ENCODE measurements around the gene NKTR.

The NKTR gene

DNA sequence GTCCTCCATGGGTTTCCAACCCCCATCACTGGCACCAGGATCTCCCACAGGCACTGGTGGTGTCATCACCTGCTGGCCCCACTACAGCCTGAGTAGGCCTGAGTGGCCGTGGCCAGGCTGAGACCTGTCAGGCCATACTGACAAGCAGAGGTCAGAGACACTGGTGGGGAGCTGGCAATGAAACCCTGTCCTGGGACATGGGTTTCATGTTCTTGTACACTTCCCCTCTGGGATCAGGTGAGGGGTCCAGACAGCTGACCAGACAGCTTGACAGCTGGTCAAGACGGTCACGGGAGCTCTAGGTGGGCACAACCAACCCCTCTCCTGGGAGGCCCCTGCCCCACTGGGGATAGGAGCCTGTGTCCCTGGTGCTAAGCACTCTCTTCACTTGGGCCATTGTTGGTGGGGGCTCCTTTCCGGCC is 66.1 kb downstream of the NKTR start:
- Histone ChIP-seq H3K4me1 (ENCODE audit: control insufficient read depth, insufficient read depth, low read length) (no peaks in the 10 kb centered on the region), H3K9me3 (ENCODE audit: control insufficient read depth, insufficient read depth, low read depth, low read length) (no peaks in the 10 kb centered on the region), H3K27ac (ENCODE audit: extremely low read depth, low read depth, low read length) (no peak overlapping the region), H3K36me3 (ENCODE audit: control insufficient read depth in 2 of 2, insufficient read depth in 1 of 2, low read length in 2 of 2) (peaks cover 0 to 18% of the 10 kb centered on the region in 2 experiments; a peak in 1 of 3 replicates), H3K4me3 (ENCODE audit: low read depth, low read length) (no peak overlapping the region)
- TF ChIP-seq ZNF112 (tag by site-specific recombination; IDR thresholded peaks at IDR 0.05) (no peak), YY1 (tag by site-specific recombination; IDR thresholded peaks at IDR 0.05) (no peak)
- TF ChIP-seq, protein P1, sequence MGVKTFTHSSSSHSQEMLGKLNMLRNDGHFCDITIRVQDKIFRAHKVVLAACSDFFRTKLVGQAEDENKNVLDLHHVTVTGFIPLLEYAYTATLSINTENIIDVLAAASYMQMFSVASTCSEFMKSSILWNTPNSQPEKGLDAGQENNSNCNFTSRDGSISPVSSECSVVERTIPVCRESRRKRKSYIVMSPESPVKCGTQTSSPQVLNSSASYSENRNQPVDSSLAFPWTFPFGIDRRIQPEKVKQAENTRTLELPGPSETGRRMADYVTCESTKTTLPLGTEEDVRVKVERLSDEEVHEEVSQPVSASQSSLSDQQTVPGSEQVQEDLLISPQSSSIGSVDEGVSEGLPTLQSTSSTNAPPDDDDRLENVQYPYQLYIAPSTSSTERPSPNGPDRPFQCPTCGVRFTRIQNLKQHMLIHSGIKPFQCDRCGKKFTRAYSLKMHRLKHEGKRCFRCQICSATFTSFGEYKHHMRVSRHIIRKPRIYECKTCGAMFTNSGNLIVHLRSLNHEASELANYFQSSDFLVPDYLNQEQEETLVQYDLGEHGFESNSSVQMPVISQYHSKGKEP (tag by site-specific recombination; IDR thresholded peaks at IDR 0.05), result no peak
- CTCF ChIA-PET, result interaction anchor here (0.6 to 1.2 kb wide), 3 partner anchors 45 to 94 kb away, joined by 3 read pairs; no protein-coding TSS in a partner anchor
- POLR2A ChIA-PET, result interaction anchor here (0.9 to 1.4 kb wide), 2 partner anchors 15 to 85 kb away, joined by 3 read pairs; partner anchors contain the start of gene SEC22C

DNA sequence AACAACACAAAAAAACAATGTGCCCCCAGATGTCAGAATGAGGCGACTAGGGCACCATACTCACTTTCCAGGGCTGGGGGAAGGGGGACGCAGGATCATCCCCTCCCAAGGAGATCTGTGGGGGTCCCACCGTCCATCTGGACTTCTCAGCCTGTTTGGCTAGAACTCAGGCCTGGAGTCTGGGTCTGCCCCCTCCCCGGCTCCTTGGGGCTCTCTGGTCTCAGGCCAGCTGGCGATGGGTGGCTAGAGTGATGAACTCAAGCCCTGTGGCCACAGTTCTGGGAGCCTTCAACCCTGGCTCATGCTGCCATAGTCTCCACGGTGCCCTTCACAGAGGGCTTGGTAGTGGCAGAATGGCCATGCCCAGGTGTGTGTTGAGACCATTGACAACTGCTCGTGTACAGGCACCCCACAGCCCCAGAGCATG is 66.6 kb downstream of the NKTR start:
- Histone ChIP-seq H3K27ac (ENCODE audit: extremely low read depth, low read depth, low read length) (no peak overlapping the region), H3K4me3 (ENCODE audit: low read depth, low read length) (no peak overlapping the region), H3K9me3 (ENCODE audit: control insufficient read depth, insufficient read depth, low read depth, low read length) (no peaks in the 10 kb centered on the region), H3K36me3 (ENCODE audit: control insufficient read depth in 2 of 2, insufficient read depth in 1 of 2, low read length in 2 of 2) (peaks cover 0 to 12% of the 10 kb centered on the region in 2 experiments; a peak in 1 of 3 replicates), H3K4me1 (ENCODE audit: control insufficient read depth, insufficient read depth, low read length) (no peaks in the 10 kb centered on the region)
- TF ChIP-seq, protein P2, sequence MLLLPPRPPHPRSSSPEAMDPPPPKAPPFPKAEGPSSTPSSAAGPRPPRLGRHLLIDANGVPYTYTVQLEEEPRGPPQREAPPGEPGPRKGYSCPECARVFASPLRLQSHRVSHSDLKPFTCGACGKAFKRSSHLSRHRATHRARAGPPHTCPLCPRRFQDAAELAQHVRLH (tag by site-specific recombination; IDR thresholded peaks at IDR 0.05), result no peak
- no peak for TF ChIP-seq YY1 (tag by site-specific recombination; IDR thresholded peaks at IDR 0.05)
- no peak for TF ChIP-seq REPIN1 (tag by site-specific recombination; IDR thresholded peaks at IDR 0.05; ENCODE audit: low read depth)
- ChIA-PET CTCF (interaction anchor here (0.6 to 0.7 kb wide), 2 partner anchors 44 to 94 kb away, joined by 3 read pairs; no protein-coding TSS in a partner anchor), POLR2A (no interaction called here)

DNA sequence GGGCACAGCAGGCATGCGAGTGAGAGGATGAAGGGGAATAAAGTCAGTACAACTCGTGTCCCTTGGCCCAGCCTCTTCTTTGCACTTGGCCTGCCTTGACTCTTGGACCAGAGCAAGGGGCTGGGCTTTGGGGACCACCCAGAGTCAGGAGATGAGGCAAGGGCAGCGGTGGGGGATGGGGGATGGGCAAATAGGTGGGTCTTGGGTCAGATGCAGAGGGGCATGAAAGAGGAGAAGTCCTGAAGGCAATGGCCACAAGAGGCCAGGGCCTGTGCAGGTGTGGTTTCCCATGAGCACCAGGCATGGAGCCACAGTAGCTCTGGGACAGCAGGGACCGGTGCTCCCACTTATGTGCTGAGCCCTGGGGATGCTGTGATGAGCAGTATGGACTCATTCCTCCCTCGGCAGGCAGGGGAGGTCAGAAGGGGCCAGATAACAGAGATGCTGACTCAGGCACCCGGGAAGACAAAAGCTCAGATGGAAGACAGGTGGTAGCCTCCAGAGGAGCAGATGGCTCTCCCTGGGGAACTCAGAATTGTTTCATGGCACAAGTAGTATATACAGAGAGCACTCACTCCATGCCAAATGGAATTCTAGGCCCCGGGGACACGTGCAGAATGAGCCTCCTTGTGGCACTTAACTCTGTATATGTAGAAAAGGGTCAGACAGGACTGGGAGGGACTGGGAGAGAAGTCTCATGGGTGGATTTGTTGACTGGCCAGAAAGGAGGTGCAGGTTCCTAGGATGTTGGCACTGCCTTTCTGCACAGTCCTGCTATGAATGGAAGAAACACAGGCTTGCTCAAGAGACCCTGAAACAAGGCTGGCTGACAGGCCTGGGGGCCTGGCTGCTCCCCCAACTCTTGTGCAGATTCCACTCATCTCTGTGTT is 67.3 kb downstream of the NKTR start:
- H3K4me1 ChIP-seq (ENCODE audit: control insufficient read depth, insufficient read depth, low read length), result no peaks in the 10 kb centered on the region
- no peak for TF ChIP-seq ZBTB20 (tag by site-specific recombination; IDR thresholded peaks at IDR 0.05)
- no peak for TF ChIP-seq ZNF548 (tag by site-specific recombination; IDR thresholded peaks at IDR 0.05)
- peak; percentile 46 for TF ChIP-seq ZIC2 (tag by site-specific recombination; IDR thresholded peaks at IDR 0.05)
- TF ChIP-seq ZBTB48 (tag by site-specific recombination; IDR thresholded peaks at IDR 0.05), result 0 out of 2 replicates have a peak, but pooled peaks have one; percentile 21
- no peak for TF ChIP-seq ZNF623 (tag by site-specific recombination; IDR thresholded peaks at IDR 0.05)
- TF ChIP-seq, protein P3, sequence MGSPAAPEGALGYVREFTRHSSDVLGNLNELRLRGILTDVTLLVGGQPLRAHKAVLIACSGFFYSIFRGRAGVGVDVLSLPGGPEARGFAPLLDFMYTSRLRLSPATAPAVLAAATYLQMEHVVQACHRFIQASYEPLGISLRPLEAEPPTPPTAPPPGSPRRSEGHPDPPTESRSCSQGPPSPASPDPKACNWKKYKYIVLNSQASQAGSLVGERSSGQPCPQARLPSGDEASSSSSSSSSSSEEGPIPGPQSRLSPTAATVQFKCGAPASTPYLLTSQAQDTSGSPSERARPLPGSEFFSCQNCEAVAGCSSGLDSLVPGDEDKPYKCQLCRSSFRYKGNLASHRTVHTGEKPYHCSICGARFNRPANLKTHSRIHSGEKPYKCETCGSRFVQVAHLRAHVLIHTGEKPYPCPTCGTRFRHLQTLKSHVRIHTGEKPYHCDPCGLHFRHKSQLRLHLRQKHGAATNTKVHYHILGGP (tag by site-specific recombination; IDR thresholded peaks at IDR 0.05), result no peak
- no peak for TF ChIP-seq TRIM28 (IDR thresholded peaks at IDR 0.05; ENCODE audit: borderline replicate concordance, low read length)
- no peak for TF ChIP-seq ZNF23 (tag by site-specific recombination; IDR thresholded peaks at IDR 0.05; ENCODE audit: borderline replicate concordance)
- TF ChIP-seq GLIS1 (tag by site-specific recombination; IDR thresholded peaks at IDR 0.05), result peak; percentile 68
- ChIA-PET POLR2A (no interaction called here), CTCF (interaction anchor here (0.7 kb wide), 1 partner anchor 43 kb away, joined by 3 read pairs; no protein-coding TSS in a partner anchor)
- H3K4me3 ChIP-seq (ENCODE audit: low read depth, low read length), result no peak overlapping the region
- H3K27ac ChIP-seq (ENCODE audit: extremely low read depth, low read depth, low read length), result no peak overlapping the region
- no peaks in the 10 kb centered on the region for H3K9me3 ChIP-seq (ENCODE audit: control insufficient read depth, insufficient read depth, low read depth, low read length)
- H3K36me3 ChIP-seq (ENCODE audit: control insufficient read depth in 2 of 2, insufficient read depth in 1 of 2, low read length in 2 of 2), result peaks cover 0 to 7% of the 10 kb centered on the region in 2 experiments; a peak in 1 of 3 replicates
